ENCODE measurements around the gene GALNT14. TPM values are rescaled to one million over a fixed set of nuclear protein-coding genes. Genes with fewer than 3 reads are reported as not detected.
"Not testable (repeated sequence)": the region's sequence is repeated elsewhere in the genome, so short reads cannot be mapped to it uniquely, and the experiment has no call there.

Gene GALNT14
- 0.48 TPM for total RNA-seq
- long read RNA-seq, partial matches to known transcripts, result 0 of 1 reads
- long read RNA-seq, other reads (novel, unspliced or antisense), result 1 of 1 reads

- intact Hi-C loops (cut with DNase I), result loop anchor here (10.0 kb wide), 1 partner anchor 153 kb away; no protein-coding TSS in a partner anchor
Observed at GRCh38 chr2:31138037-31138962, at the start of gene GALNT14. GALNT14 (minus strand) TSS chr2:31138440; CDS start chr2:31138086, 354 bp downstream.

DNA sequence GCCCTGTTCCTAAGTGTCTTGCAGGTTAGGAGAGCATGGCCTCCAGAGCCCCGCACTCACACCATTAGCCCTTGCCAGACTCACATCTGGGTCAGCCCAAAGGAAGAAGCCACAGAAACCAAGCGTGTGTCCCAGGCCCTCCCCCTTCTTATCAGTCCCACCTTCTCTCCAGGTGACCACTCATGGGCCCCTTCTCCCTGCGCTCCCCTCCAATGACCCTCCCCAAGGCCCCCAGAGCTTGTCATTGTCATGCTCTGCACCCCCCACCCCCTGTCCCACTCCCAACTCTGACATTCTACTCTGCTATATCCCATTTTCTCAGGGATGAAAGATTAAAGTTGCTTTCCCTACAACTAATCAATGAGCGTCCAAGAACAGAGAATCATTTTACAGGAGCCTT, 48.9 kb upstream of the GALNT14 start:
- DNase-seq (ENCODE audit: low spot score), result no peak
- intact Hi-C loops (cut with DNase I), result no loop called here

More at GRCh38 chr2:31138037-31138962, at the start of gene GALNT14:
- peak; percentile 87 for DNase-seq (ENCODE audit: low spot score)

DNA sequence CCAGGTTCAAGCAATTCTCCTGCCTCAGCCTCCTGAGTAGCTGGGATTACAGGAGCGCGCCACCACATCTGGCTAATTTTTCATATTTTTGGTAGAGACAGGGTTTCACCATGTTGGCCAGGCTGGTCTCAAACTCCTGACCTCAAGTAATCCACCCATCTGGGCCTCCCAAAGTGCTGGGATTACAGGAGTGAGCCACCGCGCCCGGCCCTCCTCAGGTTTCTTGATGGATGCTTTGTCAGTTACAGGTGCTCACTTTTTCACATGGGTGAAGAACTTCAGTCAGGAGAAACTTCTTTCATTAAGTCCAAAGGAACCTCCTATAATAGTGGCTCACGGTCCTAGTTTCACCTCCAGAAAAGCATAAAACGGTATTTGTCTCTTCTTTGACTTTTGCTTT, 45.7 kb upstream of the GALNT14 start:
- DNase-seq (ENCODE audit: low spot score); intact Hi-C loops (cut with DNase I): not testable (repeated sequence)

DNA sequence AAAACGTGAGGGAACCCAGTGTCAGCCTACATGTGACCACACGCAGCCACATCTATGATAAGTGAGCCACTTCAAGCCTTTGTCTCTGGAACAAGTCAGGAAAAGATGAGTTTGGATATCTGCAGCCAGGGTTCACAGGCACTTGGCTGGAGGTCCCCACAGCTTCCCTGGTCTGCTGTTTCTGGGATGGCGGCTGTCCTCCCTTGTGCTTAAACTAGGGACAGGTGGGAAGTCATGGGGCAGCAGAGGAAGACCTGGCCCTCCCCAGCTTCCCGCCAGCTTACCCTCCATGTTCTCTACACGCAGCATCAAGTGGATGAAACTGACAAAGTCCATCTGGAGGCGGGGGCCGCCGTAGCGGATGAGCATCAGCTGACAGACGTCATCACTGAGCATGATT, 38.5 kb upstream of the GALNT14 start:
- intact Hi-C loops (cut with DNase I), result loop anchor here (10.0 kb wide), 2 partner anchors 972 to 1012 kb away; no protein-coding TSS in a partner anchor
- DNase-seq (ENCODE audit: low spot score), result no peak

- intact Hi-C loops (cut with DNase I), result loop anchor here (10.0 kb wide), 2 partner anchors 966 to 1006 kb away; no protein-coding TSS in a partner anchor
- DNase-seq (ENCODE audit: low spot score), result no peak
Observed at GRCh38 chr2:31171142-31171541, 32.9 kb upstream of the GALNT14 start.

GRCh38 chr2:31170071-31170698, 31.9 kb upstream of the GALNT14 start:
- intact Hi-C loops (cut with DNase I), result loop anchor here (1.0 to 10.0 kb wide), 4 partner anchors 163 to 1005 kb away; no protein-coding TSS in a partner anchor
- DNase-seq (ENCODE audit: low spot score), result peak; percentile 82

DNA sequence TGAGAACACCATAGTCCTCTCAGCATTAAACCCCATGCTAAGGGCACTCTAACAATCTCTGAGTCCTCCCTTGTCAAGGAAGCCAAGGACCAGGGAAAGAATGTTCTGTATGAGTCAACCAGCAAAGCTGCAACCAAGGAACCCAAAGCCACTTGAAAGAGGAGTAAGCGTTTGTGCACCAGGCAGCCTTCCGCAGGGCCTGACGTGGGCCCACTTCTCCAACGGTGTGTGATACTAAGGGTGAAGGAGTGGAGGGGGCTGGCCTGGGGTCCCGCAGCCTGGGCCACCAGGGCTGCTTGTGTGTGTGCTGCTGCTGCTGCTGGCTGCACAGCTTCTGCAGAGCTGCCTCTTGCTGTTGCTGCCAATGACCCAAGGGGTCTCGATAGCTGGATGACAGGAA, 30.1 kb upstream of the GALNT14 start:
- no peak for DNase-seq (ENCODE audit: low spot score)
- intact Hi-C loops (cut with DNase I), result no loop called here

DNA sequence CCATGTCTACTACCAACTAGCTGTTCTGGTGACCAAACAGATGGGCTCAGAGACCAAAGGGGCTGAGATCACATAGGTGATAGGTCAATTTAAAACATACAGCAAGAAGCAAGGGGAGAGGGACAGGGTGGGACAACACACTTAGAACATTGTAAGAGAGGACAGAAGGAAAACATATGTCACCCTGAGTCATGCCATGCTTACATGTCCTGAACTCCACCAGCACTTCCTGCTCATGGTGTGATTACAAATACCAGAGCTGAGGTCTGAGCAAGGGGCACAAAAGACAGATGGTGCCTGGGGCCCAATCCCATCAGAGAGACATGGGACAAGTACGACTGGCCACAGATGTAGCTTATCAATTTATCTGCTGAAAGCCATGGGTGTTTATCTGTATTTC, 28.7 kb upstream of the GALNT14 start:
- DNase-seq (ENCODE audit: low spot score), result no peak
- intact Hi-C loops (cut with DNase I), result no loop called here

DNA sequence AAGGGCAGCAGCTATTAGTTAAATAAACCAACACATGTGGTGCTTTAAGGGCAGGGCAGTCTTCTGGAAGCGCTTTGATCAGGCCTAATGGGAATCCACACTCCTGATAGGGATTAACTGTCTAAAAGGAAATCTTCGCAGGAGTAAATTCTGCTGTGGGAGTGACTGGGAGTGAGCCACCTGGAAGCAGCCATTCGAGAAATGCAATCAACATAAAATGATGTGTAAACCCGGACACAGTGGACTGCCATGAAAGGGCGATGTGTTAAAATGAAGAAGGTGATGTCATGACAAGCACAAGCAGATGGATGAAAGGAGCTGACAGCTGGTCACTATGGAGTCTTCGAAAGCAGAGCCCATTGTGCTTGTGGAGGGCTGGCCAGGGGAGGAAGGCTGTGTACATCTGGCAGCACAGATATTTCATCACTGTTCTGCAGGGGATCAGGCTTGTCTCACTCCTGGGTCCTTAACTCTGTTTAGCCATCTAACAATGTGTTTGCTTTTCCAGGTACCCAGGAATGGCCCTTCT, 24.8 kb upstream of the GALNT14 start:
- intact Hi-C loops (cut with DNase I), result no loop called here
- DNase-seq (ENCODE audit: low spot score), result no peak

GRCh38 chr2:31161637-31162036, 23.4 kb upstream of the GALNT14 start:
- intact Hi-C loops (cut with DNase I), result no loop called here
- no peak for DNase-seq (ENCODE audit: low spot score)

GRCh38 chr2:31151501-31151900, 13.3 kb upstream of the GALNT14 start:
- no peak for DNase-seq (ENCODE audit: low spot score)
- intact Hi-C loops (cut with DNase I), result no loop called here

DNA sequence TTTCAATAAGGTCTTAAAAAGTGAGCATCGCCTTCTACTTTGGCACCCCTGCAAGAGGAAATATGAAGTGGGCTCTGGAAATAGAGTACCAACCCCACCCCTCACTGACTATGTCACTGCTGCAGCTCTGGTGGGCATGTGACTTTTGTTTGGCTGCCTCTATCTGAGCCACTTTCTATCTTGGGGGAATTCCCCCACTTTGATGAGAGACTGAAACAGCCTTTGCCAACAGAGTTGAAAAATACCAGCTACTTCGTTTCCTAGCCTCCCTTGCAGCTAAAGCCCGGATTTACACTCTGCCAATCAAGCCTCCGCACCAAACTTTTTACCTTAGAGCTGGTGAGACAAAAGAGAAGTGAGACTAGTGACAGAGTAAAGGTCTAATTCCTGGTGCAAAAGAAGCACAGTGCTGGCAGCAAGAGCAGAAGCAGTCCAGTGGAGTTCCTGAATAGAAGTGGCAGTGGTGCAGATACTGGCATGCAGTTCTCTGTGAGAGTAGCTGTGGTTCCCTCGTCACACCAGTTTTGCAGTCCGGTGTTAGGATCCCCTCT, 12.0 kb upstream of the GALNT14 start:
- intact Hi-C loops (cut with DNase I), result no loop called here
- DNase-seq (ENCODE audit: low spot score), result no peak

- intact Hi-C loops (cut with DNase I), result no loop called here
- DNase-seq (ENCODE audit: low spot score), result no peak
Observed at GRCh38 chr2:31148514-31148913, 10.3 kb upstream of the GALNT14 start.

DNA sequence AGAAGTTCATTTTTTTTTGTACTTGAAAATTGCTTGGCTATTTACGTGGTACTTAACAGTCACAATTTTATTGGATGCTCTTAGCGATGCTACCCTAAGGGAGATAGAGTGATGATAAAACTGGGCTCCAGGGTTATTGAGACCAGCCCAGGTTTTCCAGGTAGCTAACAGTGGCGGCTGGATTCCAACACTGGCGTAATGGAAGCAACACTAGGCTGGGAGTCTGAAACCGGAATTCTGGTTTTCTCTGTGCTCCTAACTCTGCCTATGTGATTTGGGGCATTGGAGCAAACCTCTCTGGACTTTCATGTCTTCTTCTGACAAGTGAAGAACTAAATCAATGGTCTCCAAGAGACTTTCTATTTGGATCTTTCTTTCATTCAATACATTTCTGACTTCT, 9.4 kb upstream of the GALNT14 start:
- intact Hi-C loops (cut with DNase I), result no loop called here

DNA sequence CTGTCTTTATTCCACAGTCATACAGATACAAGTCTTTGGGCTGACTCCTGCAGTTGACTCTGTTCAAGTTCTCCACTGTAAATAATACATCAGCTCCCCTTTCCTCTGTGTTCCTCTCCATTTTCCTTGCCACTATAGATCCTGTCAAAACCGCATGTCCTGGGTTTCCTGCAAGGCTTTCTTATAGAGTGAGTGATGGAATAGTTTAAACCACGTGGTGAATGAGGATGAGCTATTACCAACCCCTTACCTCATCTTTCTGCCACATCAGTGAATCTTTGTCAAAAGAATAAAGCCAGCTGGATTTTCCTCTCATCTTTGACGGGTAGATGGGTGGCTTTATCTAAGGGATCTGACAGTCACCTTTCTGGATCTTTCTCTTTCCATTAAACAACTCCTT, 3.9 kb upstream of the GALNT14 start:
- intact Hi-C loops (cut with DNase I), result no loop called here

More for the DNA sequence above, 9.4 kb upstream of the GALNT14 start:
- DNase-seq (ENCODE audit: low spot score), result no peak

GRCh38 chr2:31141443-31142085, 3.3 kb upstream of the GALNT14 start:
- intact Hi-C loops (cut with DNase I), result no loop called here
- DNase-seq (ENCODE audit: low spot score), result no peak

More for the DNA sequence above, 3.9 kb upstream of the GALNT14 start:
- no peak for DNase-seq (ENCODE audit: low spot score)

GRCh38 chr2:31140151-31140550, 1.9 kb upstream of the GALNT14 start:
- DNase-seq (ENCODE audit: low spot score), result no peak

GRCh38 chr2:31139671-31140070, 1.4 kb upstream of the GALNT14 start:
- no peak for DNase-seq (ENCODE audit: low spot score)
- intact Hi-C loops (cut with DNase I), result loop anchor here (10.0 kb wide), 1 partner anchor 155 kb away; no protein-coding TSS in a partner anchor

More at GRCh38 chr2:31140151-31140550, 1.9 kb upstream of the GALNT14 start:
- intact Hi-C loops (cut with DNase I), result no loop called here
